Astrocyte (in vitro differentiated cells and primary cell): ENCODE measurements around the gene PITX1.

Source experiments
- EZH2 ChIP-seq: IDR thresholded peaks from 2 replicates; pipeline ENCODE4 v1.6.1; 2012; ENCODE audit warnings: mild to moderate bottlenecking, low read length, inconsistent platforms; ENCODE audit not compliant: insufficient read depth
- TF ChIP-seq, protein P1 (sequence below): IDR thresholded peaks from 2 replicates; pipeline ENCODE4 v1.5.1; 2011; ENCODE audit warnings: low read depth, mild to moderate bottlenecking, inconsistent platforms, low read length, moderate library complexity; ENCODE audit not compliant: insufficient read depth

GRCh38 chr5:134982230-134982629, 51.8 kb downstream of the PITX1 start:
- TF ChIP-seq EZH2: no peak
- TF ChIP-seq, protein P1, sequence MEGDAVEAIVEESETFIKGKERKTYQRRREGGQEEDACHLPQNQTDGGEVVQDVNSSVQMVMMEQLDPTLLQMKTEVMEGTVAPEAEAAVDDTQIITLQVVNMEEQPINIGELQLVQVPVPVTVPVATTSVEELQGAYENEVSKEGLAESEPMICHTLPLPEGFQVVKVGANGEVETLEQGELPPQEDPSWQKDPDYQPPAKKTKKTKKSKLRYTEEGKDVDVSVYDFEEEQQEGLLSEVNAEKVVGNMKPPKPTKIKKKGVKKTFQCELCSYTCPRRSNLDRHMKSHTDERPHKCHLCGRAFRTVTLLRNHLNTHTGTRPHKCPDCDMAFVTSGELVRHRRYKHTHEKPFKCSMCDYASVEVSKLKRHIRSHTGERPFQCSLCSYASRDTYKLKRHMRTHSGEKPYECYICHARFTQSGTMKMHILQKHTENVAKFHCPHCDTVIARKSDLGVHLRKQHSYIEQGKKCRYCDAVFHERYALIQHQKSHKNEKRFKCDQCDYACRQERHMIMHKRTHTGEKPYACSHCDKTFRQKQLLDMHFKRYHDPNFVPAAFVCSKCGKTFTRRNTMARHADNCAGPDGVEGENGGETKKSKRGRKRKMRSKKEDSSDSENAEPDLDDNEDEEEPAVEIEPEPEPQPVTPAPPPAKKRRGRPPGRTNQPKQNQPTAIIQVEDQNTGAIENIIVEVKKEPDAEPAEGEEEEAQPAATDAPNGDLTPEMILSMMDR: no peak
